GM12892 (cell line): Measurements from ENCODE around the gene ADAMTSL4.
"Not testable (repeated sequence)": the region's sequence is repeated elsewhere in the genome, so short reads cannot be mapped to it uniquely, and the experiment has no call there.

Experiments used
- POLR2A ChIP-seq: IDR thresholded peaks from 2 replicates; pipeline ENCODE4 v1.6.1; 2011; ENCODE audit warnings: low read depth, low read length, control low read depth
- TAF1 ChIP-seq: IDR thresholded peaks from 2 replicates; pipeline ENCODE4 v1.6.1; 2011; ENCODE audit warnings: low read depth, mild to moderate bottlenecking, control low read depth, low read length, borderline replicate concordance

GRCh38 chr1:150605451-150605731 lies 56.2 kb downstream of the ADAMTSL4 start:
- TF ChIP-seq TAF1, POLR2A: not testable (repeated sequence)
